A204.1 (cell line): ENCODE data around the gene TEX12.
"Not testable (repeated sequence)": the region's sequence is repeated elsewhere in the genome, so short reads cannot be mapped to it uniquely, and the experiment has no call there.

Source experiments
- FAIRE-seq: peaks from 2 replicates; lab custom pipeline; 2012; peaks lifted over from hg19 to GRCh38; lab: Jason Lieb, UNC

TEX12 gene

DNA sequence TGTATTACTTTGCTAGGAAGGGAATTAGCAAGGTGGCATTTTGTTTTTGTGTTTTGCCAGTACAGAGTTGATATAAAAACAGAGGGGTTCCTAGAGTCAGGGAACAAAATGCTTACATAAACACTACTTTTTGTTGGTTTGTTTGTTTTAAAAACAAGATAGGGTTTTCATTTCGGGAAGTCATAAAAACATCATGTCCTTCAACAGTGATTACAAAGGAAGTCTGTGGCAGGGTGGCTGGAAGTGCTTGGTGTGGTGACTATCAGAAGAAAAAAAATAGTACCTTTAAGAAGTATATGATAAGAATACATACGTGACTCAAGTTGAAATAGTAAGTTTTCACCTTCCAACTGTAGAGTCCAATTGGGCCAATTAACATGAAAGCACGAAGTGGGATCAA is 2.1 kb upstream of the TEX12 start:
- FAIRE-seq = no peak

DNA sequence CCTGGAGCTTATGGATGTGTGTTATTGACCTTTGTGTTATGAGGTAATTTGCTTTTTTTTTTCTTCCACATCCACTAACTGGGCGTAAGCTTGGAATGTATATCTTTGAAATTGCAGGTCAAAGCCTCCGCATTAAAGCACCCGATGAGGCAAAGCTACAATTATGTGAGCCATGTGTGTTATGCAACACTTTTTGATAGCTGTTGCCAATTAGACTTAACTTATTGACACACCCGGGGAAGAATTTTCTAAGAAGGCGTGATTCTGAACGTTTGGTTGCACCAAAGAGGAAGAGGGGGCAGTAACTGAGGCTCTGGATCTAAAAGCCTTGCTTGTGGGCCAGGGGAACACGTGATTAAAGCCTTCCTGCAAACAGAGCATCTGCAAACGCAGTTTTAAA is 610 bp upstream of the TEX12 start:
- no peak for FAIRE-seq

DNA sequence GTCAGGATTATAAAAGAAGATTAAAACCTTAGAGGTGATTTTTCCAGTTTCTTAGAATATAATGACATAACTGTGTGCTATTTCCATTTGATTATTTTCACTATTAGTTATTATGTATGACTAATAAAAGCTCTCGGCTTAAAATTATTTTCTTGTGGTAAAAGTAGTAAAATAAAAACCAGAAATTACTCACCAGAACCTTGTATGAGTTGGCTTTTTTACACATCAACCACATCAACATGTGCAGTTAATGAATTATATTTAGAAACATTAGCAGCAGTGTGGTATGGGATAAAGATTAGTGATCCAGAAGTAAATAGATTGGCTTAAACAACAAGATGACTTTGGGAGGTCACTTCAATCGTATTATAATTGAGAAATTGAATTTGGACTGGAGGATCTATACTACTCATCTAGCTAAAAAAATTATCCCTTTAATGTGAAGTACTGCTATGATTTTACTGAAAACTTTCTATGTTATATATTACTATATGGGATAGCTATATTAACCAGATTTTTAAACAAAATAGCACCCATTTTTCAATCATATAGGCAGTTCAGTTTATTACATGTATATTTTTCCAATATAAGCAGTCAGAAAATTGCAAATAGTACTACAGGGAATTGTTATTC is 5.3 kb downstream of the TEX12 start:
- no peak for FAIRE-seq

DNA sequence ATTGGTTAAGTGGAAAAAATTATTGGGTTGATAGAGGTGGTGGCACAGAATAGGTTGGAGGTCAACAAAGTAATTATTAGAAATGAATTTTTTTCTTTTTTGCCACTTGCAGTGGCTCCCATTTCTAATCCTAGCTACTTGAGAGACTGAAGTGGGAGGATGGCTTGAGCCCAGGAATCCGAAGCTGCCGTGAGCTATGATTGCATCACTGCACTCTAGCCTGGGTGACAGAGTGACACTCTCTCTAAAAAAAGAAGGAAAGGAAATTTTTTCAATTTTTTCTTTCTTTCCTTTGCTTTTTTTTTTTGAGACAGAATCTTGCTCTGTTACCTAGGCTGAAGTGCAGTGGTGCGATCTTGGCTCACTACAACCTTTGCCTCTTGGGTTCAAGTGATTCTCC is 6.0 kb downstream of the TEX12 start:
- no peak for FAIRE-seq

DNA sequence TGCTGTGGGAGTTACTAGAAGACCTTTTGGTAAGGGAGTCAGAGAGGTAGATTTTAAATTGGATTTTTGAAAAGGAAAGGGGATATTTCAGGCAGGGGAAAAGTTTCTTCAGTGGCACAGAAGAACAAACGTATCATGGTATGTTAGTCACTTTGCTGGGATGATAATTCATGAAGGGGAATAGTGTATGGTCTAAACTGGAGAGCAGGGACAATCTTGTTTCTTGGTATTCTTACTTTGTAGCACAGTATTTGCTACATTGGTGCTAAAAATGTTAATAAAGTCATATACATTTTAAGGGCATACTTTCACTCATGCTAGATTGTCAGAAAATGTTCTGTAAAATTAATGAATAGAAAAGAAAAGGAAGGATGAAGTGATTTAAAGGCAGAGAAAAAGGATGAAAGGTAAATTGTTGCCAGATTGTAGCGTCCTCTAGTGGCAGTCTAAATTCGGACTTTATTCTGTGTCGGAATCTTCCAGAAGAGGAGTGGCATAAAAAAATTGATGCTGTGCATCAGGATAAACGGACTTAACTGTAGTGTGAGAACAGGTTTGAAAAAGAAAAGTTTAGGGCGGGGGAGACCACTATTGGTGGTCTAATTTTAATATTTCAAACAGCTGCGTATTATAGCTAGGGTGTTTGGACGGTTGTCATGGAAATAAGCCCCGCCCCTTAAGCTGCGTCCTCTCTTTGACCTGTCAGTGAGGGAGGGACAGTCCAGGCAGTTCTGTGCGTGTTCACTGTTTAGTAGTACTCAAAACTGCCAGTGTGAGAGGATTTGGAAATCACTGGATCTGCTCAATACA is 7.8 kb downstream of the TEX12 start, which contains the start of gene BCO2:
Gene BCO2, plus strand, starts transcription at position 724 of the 810 bp plus-strand sequence. CDS start 90 bp downstream, outside the sequence.
- peak; percentile 73 for FAIRE-seq

DNA sequence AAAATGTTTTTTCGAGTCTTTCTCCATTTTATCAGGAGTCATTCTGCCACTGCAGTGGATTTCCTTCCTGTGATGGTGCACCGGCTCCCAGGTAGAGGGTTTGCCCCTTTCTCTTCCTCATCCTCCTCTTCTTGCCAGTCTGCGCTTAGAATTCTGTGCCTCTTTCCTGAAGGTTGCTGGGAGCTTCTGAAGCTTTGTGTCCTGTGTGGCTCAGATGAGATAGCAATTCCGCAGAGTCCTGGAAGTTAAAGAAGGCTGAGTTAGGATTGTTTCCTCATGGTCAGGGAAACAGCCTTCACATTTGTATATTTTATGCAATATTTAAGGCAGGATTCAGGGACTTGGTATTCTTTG is 8.4 kb downstream of the TEX12 start:
- no peak for FAIRE-seq

DNA sequence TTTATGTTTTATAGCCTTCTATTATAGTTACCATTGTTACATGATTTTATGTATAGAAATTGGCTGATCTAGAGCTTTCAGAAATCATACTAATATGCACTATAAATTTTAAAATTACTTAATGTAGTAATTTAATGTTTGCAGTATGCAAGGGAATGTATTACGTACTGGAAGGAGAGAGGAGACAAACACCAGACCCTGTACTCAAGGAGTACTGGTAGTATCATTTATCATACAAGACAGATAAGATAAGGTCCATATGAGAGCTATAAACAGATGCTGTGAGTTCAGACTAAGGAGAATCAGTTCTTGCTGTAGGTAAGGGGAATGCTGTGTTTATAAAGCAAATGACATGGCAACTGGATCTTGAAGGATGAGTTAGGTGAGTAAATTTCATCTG is 8.9 kb downstream of the TEX12 start:
- FAIRE-seq = no peak

DNA sequence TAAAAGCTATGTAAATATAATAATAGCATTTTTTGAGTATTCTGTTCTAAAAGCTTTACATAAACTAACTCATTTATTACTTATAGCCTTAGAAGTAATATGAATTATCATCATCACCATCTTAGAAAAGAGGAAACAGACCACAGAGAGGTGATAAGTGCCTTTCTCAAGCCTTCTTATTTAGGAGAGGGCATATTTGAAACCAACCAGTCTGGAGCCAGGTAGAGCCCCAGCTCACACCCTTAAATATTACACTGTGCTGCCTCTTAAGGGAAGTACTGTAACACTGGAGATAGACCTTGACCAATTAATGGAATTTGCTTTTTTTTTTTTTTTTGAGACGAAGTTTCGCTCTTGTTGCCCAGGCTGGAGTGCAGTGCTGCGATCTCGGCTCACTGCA is 10.4 kb downstream of the TEX12 start:
- FAIRE-seq = no peak

DNA sequence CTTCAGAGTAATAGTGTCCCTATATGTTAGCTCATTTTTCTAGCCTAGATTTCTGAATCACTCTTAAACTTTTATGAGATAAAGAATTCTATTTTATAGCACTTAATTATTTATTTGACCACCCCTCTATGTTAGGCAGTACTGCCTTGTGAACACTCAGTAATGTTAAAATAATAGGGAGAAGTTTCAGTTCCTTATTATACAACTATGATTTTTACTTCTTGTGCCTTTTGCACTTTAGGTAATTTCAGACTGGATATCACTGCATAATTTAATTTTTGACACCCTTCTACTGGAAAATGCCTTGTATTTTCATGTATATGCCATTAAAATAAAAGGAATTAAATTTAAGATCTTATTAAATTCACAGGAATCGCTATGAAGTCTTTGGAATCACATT is 11.3 kb downstream of the TEX12 start:
- FAIRE-seq = no peak

DNA sequence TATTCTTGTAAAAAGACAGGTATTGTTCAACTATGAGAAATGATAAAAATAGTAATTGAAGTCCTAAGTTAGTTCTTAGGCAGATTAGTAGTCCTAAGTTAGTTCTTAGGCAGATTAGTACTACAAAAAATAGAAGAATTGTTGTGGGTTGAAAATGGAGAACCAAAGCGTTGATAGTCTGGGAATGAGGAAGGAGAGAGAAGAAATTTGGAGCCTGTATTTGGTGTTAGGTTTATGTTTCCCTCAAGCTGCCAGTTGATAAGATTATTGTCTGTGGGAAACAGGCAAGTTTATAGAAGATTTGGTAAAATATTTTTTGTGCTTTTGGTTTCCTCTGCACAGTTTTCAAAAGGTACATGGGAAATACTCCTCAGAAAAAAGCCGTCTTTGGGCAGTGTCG is 11.8 kb downstream of the TEX12 start:
- no peak for FAIRE-seq

DNA sequence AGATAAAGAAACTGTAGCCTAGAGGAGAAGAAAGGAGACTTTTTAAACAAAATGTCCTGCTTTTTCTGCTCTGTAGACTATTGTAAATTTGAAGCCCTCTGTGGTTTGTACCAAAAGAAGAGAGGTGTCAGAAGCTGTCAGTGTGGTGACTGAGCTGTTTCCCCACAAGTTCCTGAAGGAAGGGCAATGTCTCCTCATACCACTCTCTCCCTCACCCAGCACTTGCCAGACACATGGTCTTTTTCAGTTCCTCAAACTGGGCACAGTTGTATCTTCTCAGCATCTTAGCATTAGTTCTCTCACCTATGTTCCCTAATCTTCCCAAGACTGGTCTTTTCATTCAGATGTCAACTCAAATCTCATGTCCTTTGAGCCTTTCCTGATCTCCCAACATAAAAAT is 12.4 kb downstream of the TEX12 start:
- FAIRE-seq = no peak

DNA sequence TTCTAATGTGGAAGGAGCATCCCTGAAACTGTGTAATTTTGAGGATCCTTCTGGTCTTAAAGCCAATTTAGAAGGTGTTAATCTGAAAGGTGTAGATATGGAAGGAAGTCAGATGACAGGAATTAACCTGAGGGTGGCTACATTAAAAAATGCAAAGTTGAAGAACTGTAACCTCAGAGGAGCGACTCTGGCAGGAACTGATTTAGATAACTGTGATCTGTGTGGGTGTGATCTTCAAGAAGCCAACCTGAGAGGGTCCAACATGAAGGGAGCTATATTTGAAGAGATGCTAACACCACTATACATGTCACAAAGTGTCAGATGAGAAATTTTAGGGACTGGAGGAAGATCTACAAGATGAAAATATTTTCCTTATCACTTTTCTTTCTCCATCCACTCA is 15.7 kb downstream of the TEX12 start:
- no peak for FAIRE-seq

DNA sequence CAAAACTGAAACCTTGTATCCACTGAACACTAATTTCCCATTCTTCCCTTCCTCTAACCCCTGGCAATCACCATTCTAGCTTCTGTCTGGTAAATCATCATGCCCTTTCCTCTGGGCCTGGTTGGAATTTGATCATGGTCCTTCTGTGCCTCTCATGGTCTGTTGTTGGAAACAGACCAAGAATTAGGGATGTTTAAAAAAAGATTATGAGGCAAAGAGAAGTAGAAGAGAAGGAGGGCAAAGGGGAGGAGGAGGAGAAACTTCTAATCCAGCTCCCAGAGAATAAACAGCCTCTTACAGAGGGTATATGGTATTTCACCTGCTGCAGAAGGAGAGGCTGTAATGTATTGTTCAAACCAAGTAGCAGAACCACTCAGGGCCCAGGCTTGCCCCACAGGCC is 18.7 kb downstream of the TEX12 start:
- no peak for FAIRE-seq

DNA sequence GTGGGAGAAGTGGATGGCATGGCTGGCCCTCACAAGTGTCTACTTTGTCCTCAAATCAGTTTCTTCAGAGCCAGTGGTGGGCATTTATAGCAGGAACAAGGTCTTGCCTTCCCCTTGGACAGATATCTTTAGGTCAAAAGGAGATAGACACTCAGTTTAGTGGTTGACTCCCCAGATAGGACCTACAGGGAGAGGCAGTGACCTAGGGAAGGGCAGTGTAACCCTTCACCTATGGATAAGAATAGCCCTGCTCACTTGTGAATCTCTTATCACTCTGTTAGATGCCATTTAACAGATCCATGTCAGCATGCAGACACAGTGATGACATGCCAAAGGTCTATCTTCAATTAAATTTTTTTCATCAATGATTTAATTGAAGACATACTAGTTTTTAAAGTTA is 19.1 kb downstream of the TEX12 start:
- no peak for FAIRE-seq

DNA sequence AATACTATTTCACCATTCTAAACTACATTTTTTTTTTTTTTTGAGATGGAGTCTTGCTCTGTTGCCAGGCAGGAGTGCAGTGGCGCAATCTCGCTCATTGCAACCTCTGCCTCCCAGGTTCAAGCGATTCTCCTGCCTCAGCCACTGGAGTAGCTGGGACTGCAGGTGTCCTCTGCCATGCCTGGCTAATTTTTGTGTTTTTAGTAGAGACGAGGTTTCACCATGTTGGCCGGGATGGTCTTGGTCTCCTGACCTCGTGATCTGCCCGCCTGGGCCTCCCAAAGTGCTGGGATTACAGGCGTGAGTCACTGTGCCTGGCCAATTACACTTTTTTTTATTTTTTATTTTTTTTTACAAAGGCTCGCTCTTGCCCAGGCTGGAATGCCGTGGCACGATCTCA is 27.9 kb downstream of the TEX12 start:
- FAIRE-seq = not testable (repeated sequence)

DNA sequence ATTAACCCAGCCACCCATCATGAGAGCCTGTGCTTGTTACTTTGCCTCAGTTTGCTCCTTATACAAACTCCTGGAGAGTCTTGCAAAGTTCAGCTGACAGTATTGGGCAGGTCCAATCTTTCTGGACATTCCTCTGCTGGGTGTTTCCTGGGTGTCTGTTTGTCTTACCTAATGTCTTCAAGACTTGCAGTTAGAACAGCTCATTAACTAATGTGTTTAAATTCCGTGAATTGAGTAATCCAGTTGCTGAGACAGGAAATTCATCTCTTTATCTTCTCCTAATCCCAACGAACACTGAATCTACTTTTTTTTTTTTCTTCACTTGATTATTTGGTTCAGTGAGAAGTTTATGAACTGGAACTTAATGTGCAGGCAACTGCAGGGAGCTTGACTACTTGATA is 28.8 kb downstream of the TEX12 start:
- FAIRE-seq = no peak

DNA sequence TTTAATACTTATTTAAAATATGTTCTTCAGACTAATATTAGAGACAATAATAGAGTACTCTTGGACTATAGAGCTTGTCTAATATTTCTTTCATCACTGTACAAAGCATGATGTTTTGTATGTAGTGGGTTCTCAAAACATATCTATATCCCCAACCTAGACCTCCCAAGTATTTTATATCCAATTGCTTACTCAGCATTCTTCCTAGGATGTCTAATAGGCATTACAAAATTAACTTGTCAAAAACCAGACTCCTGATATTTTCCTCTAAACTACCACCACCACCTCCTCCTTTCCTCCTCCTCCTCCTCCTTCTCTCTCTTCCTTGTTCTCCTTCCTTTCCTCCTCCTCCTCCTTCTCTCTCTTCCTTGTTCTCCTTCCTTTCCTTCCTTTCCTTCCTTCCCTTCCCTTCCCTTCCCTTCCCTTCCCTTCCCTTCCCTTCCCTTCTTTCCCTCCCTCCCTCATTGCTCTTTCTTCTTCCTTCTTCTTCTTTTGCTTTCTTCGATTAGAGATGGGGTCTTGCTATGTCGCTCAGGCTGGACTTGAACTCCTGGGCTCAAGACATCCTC is 29.4 kb downstream of the TEX12 start:
- FAIRE-seq = no peak

DNA sequence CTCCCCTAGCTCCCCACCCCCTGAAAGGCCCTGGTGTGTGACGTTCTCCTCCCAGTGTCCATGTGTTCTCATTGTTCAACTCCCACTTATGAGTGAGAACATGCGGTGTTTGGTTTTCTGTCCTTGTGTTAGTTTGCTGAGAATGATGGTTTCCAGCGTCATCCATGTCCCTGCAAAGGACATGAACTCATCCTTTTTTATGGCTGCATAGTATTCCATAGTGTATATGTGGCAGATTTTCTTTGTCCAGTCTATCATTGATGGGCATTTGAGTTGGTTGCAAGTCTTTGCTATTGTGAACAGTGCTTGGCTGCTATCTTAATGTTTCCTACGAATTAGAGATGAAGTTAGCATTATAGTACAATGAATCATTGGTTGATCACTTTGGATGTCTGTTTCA is 31.9 kb downstream of the TEX12 start:
- not testable (repeated sequence) for FAIRE-seq

DNA sequence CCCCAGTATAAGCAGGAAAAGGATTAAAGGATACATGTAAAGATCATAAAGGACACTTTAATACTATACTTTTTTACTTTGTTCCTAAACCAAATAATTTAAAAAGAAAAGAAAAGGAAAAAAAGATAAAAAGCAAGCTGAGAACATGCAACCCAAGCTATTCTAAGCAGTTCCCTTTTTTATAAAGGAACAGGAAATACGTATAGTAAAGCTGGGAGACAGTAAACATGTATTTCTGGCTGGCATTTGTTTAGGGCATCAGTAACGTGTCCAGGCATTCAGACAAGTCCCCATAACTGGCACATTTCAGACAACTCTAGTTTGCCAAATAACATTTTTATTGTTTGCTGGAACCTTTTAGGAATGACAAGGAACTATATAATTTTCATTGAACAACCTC is 33.1 kb downstream of the TEX12 start:
- FAIRE-seq = no peak

DNA sequence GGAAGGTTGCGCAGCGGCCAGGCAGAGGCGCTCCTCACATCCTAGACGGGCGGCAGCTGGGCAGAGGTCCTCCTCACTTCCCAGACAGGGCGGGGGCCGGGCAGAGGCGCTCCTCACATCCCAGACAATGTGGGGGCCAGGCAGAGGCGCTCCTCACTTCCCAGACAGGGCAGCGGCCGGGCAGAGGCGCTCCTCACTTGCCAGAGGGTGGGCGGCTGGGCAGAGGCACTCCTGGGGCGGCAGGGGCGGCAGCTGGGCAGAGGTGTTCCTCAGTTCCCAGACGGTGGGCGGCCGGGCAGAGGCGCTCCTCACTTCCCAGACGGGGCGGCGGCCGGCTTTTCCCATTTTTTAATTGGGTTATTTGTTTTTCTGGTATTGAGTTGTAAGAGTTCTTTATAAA is 38.9 kb downstream of the TEX12 start:
- FAIRE-seq = no peak

DNA sequence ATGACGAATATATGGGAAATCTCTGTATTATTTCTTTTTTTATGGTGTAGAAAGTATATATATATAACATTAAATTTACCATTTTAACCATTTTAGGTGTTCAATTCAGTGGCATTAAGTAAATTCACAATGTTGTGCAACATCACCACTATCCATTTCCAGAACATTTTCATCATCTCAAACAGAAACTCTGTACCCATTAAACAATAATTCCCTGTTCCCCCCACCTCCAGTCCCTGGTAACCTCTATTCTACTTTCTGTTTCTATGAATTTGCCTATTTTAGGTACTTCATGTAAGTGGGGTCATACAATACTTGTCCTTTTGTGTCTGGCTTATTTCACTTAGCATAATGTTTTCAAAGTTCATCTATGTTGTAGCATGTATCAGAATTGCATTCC is 43.7 kb downstream of the TEX12 start:
- no peak for FAIRE-seq

DNA sequence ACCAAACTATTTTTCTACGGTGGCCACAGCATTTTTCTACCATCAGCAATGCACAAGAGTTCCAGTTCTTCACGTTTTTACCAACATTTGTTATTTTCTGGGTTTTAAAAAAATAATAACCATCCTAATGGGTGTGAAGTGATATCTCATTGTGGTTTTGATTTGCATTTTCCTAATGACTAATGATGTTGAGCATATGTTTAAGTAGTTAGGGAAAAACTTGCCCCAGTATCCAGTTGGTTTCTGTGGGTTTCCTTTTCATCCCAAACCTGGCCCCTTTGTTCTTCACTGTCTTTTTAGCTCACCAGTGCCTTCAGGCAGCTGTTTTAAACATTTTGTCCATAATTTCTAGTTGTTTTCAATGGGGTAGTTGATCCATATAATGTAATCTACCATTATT is 44.4 kb downstream of the TEX12 start:
- FAIRE-seq = no peak

DNA sequence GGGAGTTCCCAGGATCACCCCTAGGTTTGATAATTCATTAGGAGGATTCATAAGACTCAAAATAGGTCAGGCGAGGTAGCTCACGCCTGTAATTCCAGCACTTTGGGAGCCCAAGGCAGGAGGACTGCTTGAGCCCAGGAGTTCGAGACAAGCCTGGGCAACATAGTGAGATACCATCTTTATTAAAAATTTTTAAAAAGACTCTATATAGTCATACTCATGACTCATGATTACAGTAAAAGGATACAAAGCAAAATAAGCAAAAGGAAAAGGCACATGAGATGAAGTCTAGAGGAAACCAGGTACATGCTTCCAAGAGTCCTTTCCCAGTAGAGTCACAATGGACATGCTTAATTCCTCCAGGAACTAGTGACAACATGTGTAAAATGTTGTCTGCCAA is 45.1 kb downstream of the TEX12 start:
- FAIRE-seq = no peak

DNA sequence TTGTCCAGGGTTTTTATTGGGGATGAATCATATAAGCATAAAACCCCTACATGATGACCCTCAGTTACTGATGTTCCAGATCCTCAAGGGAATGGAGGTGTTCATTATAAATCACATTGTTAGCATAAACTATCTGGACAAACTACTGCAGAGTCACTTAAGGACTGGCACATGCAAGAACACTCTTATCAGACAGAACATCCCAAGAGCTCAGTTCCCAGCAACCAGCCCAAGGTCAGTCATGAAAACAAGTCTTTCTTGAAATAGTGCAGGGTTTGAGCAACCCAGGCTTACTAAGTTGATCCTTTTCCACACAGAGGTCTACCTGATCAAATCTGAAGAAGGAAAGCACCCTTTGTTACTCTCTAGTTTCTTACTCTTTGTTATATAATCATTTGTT is 45.5 kb downstream of the TEX12 start:
- FAIRE-seq = no peak
